ENCODE measurements around the gene RNF5.

Gene RNF5

DNA sequence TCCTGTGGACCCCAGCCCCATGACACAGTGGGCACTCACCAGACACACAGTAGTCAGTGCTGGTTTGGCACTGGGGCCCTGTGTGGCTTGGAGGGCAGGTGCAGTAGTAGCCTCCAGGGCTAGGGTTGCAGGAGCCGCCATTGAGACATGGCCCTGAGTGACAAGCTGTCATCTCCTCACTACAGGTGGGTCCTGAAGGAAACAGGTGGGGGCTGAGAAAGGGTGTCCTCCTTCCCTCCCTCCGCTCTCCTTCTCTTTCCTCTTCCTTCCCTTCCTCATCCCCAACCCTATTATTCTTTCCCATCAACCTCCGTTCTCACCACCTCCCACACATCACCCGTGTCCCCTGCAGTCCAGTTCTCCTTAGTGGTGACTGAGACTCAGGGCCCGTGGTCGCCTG is 35.4 kb downstream of the RNF5 start:
- no peak for DNase-seq

DNA sequence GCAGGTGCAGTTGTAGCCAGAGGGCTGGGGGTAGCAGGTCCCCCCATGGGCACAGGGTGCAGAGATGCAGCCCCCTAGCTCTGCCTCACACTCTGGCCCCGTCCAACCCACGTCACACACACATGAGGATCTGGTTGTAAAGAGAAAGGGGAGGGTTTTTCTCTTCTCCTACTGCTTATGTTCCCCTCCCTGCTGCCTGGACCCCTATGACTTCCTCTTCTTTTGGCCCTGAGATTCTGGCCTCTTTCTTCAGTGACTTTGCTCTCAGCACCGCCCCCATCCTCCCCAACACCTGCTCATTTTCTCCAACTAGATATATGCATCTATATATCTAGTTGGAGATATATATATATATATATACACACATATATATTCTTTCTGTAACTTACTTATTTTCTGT is 35.9 kb downstream of the RNF5 start:
- no peak for DNase-seq

DNA sequence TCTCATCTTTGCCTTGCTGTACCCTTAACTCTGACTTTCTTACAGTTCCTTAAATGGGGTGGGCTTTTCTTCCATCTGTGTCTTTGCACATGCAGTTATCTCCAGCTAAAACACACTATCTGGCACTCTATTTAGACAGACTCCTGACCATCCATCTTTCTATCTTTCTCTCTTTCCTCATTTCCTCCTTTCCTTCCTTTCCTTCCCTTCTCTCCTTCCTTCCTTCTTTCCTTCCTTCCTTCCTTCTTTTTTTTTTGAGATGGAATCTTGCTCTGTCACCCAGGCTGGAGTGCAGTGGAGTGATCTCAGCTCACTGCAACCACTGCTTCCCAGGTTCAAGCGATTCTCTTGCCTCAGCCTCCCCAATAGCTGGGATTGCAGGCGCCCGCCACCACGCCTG is 37.4 kb downstream of the RNF5 start:
- DNase-seq, result no peak

DNA sequence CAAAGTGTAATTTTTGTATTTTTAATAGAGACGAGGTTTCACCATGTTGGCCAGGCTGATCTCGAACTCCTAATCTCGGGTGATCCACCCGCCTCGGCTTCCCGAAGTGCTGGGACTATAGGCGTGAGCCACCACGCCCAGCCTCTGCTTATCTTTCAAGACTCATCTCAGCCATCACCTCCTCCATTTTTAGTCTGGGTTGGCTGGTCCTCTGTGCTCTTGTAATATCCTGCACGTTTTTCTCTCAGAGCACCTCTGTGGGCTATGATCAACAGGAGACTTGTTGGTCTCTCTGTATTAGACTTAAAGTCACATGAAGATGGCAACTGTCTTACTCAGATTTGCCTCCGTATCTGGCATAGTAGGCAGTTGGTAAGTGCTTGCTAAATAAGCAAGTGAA is 38.1 kb downstream of the RNF5 start:
- no peak for DNase-seq

DNA sequence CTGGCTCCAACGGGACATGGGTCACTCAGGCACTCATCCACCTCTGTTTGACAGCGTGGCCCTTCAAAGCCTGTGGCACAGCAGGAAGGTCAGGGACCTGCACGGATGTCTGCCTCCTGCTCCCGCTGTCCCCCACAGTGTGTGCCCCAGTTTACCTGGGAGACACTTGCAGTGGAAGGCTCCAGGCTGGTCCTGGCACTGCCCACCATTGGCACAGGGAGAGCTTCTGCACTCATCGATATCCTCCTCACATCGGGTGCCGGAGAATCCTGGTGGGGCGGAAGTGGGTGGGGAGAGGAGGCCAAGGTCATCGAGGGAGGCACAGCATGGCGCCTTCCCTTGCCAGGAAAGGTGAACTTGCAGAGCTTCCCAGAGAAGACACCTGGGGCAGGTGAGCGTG is 38.8 kb downstream of the RNF5 start:
- no peak for DNase-seq

DNA sequence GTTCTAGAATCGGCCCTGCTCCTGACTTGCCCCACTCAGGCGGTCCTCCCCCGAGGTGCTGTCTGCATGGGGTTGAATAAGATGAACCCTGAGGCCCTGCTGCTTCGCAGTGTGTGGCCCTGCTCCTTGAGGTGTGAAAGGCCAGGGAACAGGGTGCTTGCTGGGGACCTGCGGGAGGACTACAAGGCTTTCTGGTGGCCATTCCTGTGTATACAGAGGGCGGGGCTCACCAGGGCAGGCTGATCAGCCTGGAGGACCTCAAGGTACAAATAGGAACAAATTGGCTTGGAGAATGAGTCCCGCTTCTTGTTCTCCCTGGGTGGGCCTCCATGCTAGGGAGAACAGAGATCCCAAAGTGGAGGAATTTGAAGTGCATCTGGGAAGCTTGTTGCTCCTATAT is 40.0 kb downstream of the RNF5 start:
- DNase-seq, result no peak

DNA sequence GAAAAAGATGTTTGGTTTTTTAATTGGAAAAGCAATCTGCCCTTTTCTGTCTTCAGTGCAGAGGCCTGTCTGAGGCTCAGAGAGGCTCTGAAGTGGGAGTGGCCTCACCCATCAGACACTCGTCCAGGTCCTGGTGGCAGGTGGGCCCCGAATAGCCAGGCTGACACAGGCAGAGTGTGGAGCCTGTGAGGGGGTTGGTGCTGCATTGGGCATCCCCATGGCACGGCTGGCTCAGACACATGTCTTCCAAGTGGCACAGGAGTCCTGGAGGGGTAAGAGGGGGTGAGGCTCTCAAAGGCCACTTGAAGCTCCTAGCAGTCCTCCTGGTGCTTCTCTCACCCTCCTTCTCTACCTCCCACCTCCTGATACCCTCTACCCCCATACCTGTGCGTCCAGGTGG is 41.8 kb downstream of the RNF5 start:
- no peak for DNase-seq

DNA sequence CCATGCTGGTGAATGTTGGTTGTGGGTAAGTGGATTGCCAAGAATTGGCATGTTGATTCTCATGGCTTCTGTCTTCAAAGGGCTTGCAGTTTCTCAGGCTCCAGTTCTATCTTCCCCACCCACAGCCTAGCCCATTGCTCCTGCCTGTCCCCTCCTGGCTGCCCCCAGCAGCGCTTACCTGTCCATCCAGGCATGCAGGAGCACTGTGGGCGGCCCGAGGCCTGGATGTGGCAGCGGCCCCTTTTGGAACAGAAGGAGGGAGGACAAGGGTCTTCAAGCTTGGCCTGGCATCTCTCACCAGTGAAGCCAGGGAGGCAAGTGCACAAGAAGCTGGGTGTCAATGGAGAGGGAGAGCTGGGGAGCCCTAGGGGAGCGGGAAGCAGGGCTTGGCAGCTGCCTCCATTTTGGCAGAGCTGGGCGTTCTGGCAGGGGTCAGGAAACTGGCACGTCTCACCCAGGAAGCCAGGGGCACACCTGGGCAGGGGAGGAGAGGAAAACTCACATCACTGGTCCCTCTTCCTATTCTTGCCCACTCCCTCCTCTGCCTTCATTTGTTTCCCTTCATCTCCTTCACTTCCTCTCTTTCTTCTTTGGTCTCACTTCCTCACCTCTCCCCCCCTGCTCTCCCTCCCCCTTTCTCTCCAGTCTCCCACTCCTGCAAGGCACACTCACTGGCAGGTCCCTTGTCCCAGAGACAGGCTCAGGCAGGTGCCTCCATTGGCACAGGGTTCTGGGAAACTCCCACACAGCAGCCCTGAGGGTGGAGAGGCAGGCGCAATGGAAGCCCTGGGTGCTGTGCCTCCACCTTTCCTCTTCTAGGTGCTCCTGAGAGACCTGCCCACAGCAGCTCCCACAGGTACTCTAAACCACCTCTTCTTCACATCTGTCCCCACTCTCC is 44.4 kb downstream of the RNF5 start:
- DNase-seq, result no peak

DNA sequence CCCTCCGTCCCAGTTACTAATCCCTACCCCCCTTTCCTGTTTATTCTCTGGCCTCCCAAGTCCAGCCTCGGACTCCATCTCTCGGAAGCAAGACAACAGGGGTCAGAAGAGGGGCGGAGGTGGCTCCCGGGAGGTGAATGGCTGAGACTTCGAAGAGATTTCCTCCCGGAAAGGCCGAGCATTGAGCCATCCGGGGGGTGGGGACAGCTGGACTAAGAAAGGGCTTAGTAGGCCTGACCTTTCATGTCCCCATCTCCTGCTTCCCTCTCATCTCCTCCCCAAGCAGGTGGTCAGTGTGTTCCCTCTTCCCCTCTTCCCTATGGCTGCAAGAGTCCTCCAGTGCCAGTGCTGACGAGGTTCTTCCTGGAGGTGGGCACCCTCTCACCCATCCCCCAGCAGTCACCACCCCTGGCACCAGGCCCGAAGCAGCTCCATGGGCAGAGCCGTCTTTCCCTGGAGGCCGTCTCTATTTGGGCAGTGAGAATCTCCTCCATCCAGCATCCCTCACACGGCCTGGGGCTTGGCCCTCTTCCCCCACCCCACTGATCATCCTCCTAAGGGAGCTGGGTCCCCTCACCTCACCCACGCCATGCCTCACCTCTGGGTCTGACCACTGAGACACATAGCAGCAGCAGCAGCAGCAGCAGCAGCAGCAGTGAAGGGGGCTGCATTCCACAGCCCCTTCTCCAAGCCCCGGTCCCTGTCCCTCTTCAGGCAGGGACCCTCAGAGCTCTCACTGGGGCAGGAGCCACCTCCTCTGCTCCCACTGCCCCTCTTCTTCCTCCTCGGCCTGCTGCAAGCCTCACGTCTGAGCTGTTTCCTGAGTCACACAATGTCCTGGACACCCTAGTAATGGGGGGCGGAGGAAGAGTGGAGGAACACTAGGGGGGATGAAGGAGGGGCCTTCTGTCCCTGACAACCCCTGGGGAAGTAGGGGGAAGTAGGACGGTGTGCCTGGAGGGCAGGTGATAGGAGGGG is 45.3 kb downstream of the RNF5 start, which contains the start of gene NOTCH4:
NOTCH4 (minus strand) TSS at position 810 of the 978 bp plus-strand sequence; CDS start at position 671, 139 bp downstream.
- DNase-seq, result no peak

DNA sequence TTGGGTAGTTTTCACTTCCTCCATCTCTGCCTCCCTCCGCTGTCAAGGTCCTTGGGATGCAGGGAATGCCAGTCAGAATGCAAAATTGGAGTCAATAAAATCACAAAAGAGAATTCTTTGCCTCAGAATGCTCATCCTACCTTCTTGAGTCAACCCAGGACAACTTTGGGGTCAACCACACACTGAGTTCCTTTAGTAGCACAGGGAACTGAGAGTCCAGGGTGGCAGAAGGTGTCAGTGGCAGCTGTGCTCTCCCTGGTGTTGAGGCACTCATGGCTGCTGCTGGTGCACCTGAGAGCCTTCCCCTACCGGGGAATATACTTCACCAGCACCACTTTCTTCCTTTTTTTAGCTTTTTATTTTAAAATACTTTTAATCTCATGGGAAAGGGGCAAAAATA is 46.5 kb downstream of the RNF5 start:
- DNase-seq, result no peak

DNA sequence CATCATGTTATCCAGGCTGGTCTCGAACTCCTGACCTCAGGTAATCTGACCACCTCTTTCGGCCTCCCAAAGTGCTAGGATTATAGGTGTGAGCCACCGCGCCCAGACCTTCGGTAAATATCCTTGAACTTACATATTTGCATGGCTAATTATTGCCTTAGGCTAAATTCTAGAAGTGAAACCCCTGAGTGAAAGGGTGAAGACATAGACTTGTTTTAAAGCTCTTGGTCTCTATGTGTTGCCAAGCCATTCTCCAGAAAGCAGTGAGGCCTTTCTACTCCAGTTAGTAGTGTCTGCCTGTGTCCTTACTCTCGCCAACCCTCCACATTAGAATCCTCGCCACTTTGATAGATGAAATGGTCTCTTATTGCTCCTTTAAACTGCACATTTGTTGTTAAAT is 48.2 kb downstream of the RNF5 start:
- DNase-seq, result no peak
